OCI-LY7 (cell line): ENCODE results near the gene CABP2. TPM values are rescaled to one million over a fixed set of nuclear protein-coding genes. Genes with fewer than 3 reads are reported as not detected.

ENCODE experiments used
- Bru-seq: library from RNA; stranded (reverse); fragments of 400-500 nt; gene quantifications from one replicate; lab custom pipeline; 2021; lab: Mats Ljungman, UMichigan
- BruChase-seq, 2 experiments: library from RNA; stranded (reverse); fragments of 400-500 nt; gene quantifications; one replicate each; lab custom pipeline; 2021; lab: Mats Ljungman, UMichigan
- BruUV-seq: library from RNA; stranded (reverse); fragments of 400-500 nt; replicated peaks from 2 replicates; lab custom pipeline; 2021; lab: Mats Ljungman, UMichigan
- CTCF ChIA-PET: fragments of 300-600 bp; sonication (Branson Sonifier 250); formaldehyde crosslinking; loops from one replicate; lab custom pipeline; 2022; ENCODE audit warnings: antibody characterized with exemption; ENCODE audit not compliant: unreplicated experiment; lab: Charles Lee
- POLR2A ChIA-PET: fragments of 300-600 bp; sonication (Branson Sonifier 250); formaldehyde crosslinking; loops from one replicate; lab custom pipeline; 2022; ENCODE audit warnings: antibody characterized with exemption; lab: Charles Lee
- DNase-seq: peaks from one replicate; pipeline ENCODE4 v3.0.0-alpha.2; 2015; ENCODE audit warnings: low spot score
- H2AFZ ChIP-seq: fragments of 200-600 bp; sonication (generic), shearing (Covaris generic); 2 replicates; pipeline ENCODE4 v1.6.1; 2014; ENCODE audit warnings: mild to moderate bottlenecking, antibody characterized with exemption, low read length, moderate library complexity
- H3K27ac ChIP-seq: fragments of 200-600 bp; sonication (generic); 2 replicates; pipeline ENCODE4 v1.5.1; 2014; ENCODE audit warnings: mixed run types, low read depth, mild to moderate bottlenecking, moderate library complexity, low read length, inconsistent platforms; ENCODE audit not compliant: poor library complexity, severe bottlenecking
- H3K36me3 ChIP-seq: fragments of 200-600 bp; sonication (generic); 2 replicates; pipeline ENCODE4 v1.6.1; 2014; ENCODE audit warnings: mild to moderate bottlenecking, antibody characterized with exemption, low read length, moderate library complexity, mixed read lengths; ENCODE audit not compliant: insufficient read depth
- H3K4me1 ChIP-seq: fragments of 200-600 bp; sonication (generic); 2 replicates; pipeline ENCODE4 v1.5.1; 2014; ENCODE audit warnings: mild to moderate bottlenecking, low read length; ENCODE audit not compliant: insufficient read depth, poor library complexity, severe bottlenecking
- H3K4me2 ChIP-seq: fragments of 200-600 bp; sonication (generic); 2 replicates; pipeline ENCODE4 v1.6.1; 2014; ENCODE audit warnings: mild to moderate bottlenecking, low read length
- H3K4me3 ChIP-seq: fragments of 200-600 bp; sonication (generic); 2 replicates; pipeline ENCODE4 v1.5.1; 2014; ENCODE audit warnings: mild to moderate bottlenecking, low read depth, low read length; ENCODE audit not compliant: poor library complexity, severe bottlenecking
- H3K79me2 ChIP-seq: fragments of 200-600 bp; sonication (generic); 2 replicates; pipeline ENCODE4 v1.6.1; 2016; ENCODE audit warnings: low read depth, mild to moderate bottlenecking, low read length, moderate library complexity, mixed read lengths; ENCODE audit not compliant: insufficient read depth
- H3K9me2 ChIP-seq: fragments of 200-600 bp; sonication (generic); 2 replicates; pipeline ENCODE4 v1.6.1; 2016; ENCODE audit warnings: mild to moderate bottlenecking, low read length, mixed read lengths; ENCODE audit not compliant: insufficient read depth
- H3K9me3 ChIP-seq: fragments of 200-600 bp; sonication (generic); 2 replicates; pipeline ENCODE4 v1.6.1; 2014; ENCODE audit warnings: mild to moderate bottlenecking, mixed run types, low read length, mixed read lengths
- H4K20me1 ChIP-seq: fragments of 200-600 bp; sonication (generic); 2 replicates; pipeline ENCODE4 v1.6.1; 2014; ENCODE audit warnings: mild to moderate bottlenecking, antibody characterized with exemption, low read length, moderate library complexity, mixed read lengths; ENCODE audit not compliant: insufficient read depth
- CTCF ChIP-seq: fragments of 200-600 bp; sonication (generic); conservative IDR thresholded peaks from 2 replicates; pipeline ENCODE4 v1.5.1; 2014; ENCODE audit warnings: mild to moderate bottlenecking, antibody characterized with exemption, low read length, moderate library complexity, mixed read lengths
- EZH2phosphoT487 ChIP-seq: fragments of 200-600 bp; sonication (generic); IDR thresholded peaks from 2 replicates; pipeline ENCODE4 v1.6.1; 2018; ENCODE audit warnings: low read depth, borderline replicate concordance, mild to moderate bottlenecking, mixed run types, antibody characterized with exemption, low read length, moderate library complexity, mixed read lengths
- intact Hi-C: fragments of 100-400 bp; cut with micrococcal nuclease; formaldehyde crosslinking; loops from one replicate; pipeline ENCODE4 v1.10.0; 2022; ENCODE audit not compliant: unreplicated experiment
- long read RNA-seq: library from polyadenylated mRNA; stranded (forward); transcript quantifications from one replicate; pipeline ENCODE4 v2.0.0, GENCODE V29; 2022
- total RNA-seq, 2 experiments: library from RNA; depleted of rRNA in 1 of 2; stranded (reverse); fragments of >200 nt in 1 of 2; shearing (Covaris generic) in 1 of 2; gene quantifications; 2 replicates each; pipeline ENCODE4 v1.2.3, GENCODE V29; 2014 to 2022

CABP2 gene
- not detected in 2 replicates for total RNA-seq (2014; rRNA removed; shearing (Covaris generic))
- total RNA-seq (2022), result not detected in 2 replicates
- not detected for Bru-seq, nascent RNA
- not detected for BruChase-seq, experiment 1, labeled RNA remaining after a 6-hour chase
- not detected for BruChase-seq, experiment 2, labeled RNA remaining after a 2-hour chase
- long read RNA-seq, result 0 reads

DNA sequence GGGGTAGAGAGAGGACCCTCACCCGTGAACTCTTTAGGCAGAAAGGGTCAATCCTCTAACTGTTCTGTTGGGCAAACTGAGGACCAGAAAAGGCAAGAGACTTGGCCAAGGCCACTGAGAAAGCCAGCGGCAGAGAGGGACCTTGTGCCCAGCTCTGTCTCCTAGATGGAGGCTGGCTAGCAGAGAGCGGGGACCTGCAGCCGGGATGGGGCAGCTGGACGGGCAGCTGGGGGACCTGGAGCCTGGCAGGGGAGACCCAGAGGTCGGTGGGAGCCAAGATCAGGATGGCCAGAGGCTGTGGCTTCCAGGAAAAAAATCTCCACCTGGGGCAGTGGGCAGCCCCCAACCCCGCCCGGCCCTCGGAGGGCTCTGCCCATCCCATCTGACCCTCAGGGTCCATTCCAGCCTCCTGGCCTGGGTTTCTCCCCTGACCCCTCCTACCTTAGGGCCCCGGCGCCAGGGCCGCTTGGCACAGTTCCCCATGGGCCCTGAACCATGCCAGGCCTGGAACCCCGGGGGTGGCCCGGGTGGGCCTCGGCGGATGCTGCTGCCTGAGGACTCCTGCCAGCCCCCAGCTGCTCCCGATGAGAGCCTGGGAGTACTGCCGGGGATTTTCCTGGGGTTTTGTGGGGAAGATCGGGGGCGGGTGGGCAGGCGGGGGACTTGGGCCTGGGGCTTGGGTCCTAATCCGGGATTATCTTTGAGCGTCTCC lies at the start of gene CABP2:
Gene CABP2 (minus strand): TSS at position 603 of the 712 bp plus-strand sequence. CDS start 120 bp downstream, at position 483.
- Histone ChIP-seq H3K27ac (no peak within 1 kb of the TSS), H3K9me2 (no peaks in the 10 kb centered on the region), H3K9me3 (no peaks in the 10 kb centered on the region), H3K4me2 (no peak within 1 kb of the TSS), H3K4me1 (no peaks in the 10 kb centered on the region), H2AFZ (no peak within 1 kb of the TSS), H3K36me3 (no peaks in the 10 kb centered on the region), H3K4me3 (no peak within 1 kb of the TSS), H3K79me2 (no peaks in the 10 kb centered on the region), H4K20me1 (no peaks in the 10 kb centered on the region)
- TF ChIP-seq EZH2phosphoT487, result no peak
- TF ChIP-seq CTCF, result no peak
- ChIA-PET CTCF (no interaction called here), POLR2A (interaction anchor here (0.6 kb wide), 1 partner anchor 326 kb away, joined by 3 read pairs; no protein-coding TSS in a partner anchor)
- no peak for DNase-seq
- BruUV-seq, result no TSS peak
- intact Hi-C loops, result no loop called here

DNA sequence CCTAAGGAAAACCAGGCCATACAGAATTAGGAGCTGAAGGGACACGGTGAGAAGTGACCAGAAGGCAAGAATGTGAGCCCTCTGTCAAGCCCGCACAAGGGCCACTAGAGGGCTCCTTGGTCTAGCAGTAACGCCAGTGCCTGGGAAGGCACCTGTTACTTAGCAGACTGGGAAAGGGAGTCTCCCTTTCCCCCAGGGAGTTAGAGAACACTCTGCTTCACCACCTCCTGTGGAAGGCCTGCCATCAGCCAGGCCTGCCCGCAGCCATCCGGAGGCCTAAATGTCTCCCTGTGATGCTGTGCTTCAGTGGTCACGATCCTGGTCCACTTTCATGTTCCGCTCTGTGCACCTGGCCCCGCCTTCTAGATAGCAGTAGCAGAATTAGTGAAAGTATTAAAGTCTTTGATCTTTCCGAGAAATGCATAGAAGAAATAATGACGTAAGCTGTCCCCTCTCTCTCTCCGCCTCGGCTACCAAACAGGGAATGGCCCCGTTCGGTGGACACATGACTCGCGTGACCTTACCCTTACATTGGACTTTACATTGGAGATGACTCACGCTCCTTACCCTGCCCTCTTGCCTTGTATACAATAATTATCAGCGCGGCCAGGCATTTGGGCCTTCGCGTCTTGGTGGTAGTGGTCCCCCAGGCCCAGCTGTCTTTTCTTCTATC lies 49.6 kb upstream of the CABP2 start:
- ChIA-PET POLR2A (no interaction called here), CTCF (interaction anchor here (0.6 to 1.1 kb wide), 2 partner anchors 13 to 76 kb away, joined by 3 to 5 read pairs; no protein-coding TSS in a partner anchor)
- Histone ChIP-seq H4K20me1 (no peaks in the 10 kb centered on the region), H3K9me2 (no peaks in the 10 kb centered on the region), H3K27ac (no peak overlapping the region), H3K4me3 (no peak overlapping the region), H3K36me3 (no peaks in the 10 kb centered on the region), H2AFZ (no peak overlapping the region), H3K4me1 (peaks cover 6% of the 10 kb centered on the region), H3K4me2 (no peak overlapping the region), H3K9me3 (peaks cover 6% of the 10 kb centered on the region; the same call in 1 of the 2 replicates), H3K79me2 (no peaks in the 10 kb centered on the region)
- intact Hi-C loops, result loop anchor here (1.0 kb wide), 1 partner anchor 41 kb away; no protein-coding TSS in a partner anchor
- DNase-seq, result peak; percentile 67
- no peak for TF ChIP-seq EZH2phosphoT487
- TF ChIP-seq CTCF, result peak; percentile 74
- no TSS peak for BruUV-seq
